Coronary artery (tissue), 2 donors: ENCODE results near the gene SMARCD2.

ENCODE experiments used
- DNase-seq: peaks from one replicate; pipeline ENCODE4 v3.0.0-alpha.2; 2017; ENCODE audit warnings: low spot score
- H3K27ac ChIP-seq, 2 donors: fragments of 200-600 bp; sonication (generic); one replicate each; pipeline ENCODE4 v1.5.1; 2016 to 2019
- H3K4me3 ChIP-seq: fragments of 200-600 bp; sonication (generic); 2 replicates; pipeline ENCODE4 v1.5.1; 2016; ENCODE audit warnings: mild to moderate bottlenecking, moderate library complexity
- TF ChIP-seq, protein P1 (sequence below): fragments of 200-600 bp; sonication (generic); IDR thresholded peaks from one replicate; pipeline ENCODE4 v1.5.1; 2019; ENCODE audit warnings: antibody characterized with exemption

The SMARCD2 gene

DNA sequence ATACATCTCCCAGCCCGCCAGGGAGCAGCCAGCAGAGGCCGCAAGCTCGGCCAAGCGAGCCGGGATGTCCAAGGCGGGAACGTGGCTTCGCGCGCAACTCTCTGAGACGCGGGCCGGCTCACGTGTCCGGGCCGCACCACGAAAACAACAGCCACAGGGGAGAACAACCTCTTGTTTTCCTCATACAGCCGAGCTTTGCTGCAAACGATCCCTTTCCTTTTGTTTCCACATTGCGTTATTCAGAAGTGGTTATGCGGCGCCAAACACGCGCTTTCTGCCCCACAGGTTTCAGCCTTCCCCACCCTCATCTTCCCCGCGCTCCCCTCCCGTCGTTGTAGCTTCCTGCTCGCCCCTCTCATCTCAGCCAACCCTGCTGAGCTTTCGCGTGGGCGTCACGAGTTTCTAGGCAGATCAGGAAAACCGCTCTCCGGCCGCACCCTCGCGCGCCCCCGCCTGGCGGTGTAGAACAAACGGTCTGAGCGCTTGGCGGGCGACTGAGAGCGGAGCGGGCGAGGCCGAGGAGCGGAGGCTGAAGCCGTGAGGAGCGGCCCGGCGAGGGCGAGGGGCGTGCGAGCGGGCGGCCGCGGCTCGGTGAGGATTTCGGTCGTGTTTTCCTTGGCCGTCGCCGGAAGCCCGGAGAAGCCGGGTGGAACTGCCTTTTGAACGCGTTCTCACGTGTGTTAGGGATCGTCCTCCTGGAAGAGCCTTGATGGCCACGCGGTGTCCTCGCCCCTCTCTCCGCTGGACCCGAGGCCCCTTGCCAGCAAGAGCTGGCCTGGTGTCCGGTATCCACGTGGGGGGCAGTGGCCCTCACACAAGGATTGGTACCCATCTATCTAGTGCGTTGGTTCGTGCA, 6.6 kb upstream of the SMARCD2 start:
- Histone ChIP-seq H3K4me3 (peak overlapping the region; percentile 67), H3K27ac (peak overlapping the region in 1 of 2 donors; percentile 68)
- DNase-seq, result peak; percentile 93
- TF ChIP-seq, protein P1, sequence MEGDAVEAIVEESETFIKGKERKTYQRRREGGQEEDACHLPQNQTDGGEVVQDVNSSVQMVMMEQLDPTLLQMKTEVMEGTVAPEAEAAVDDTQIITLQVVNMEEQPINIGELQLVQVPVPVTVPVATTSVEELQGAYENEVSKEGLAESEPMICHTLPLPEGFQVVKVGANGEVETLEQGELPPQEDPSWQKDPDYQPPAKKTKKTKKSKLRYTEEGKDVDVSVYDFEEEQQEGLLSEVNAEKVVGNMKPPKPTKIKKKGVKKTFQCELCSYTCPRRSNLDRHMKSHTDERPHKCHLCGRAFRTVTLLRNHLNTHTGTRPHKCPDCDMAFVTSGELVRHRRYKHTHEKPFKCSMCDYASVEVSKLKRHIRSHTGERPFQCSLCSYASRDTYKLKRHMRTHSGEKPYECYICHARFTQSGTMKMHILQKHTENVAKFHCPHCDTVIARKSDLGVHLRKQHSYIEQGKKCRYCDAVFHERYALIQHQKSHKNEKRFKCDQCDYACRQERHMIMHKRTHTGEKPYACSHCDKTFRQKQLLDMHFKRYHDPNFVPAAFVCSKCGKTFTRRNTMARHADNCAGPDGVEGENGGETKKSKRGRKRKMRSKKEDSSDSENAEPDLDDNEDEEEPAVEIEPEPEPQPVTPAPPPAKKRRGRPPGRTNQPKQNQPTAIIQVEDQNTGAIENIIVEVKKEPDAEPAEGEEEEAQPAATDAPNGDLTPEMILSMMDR, result peak; percentile 25

DNA sequence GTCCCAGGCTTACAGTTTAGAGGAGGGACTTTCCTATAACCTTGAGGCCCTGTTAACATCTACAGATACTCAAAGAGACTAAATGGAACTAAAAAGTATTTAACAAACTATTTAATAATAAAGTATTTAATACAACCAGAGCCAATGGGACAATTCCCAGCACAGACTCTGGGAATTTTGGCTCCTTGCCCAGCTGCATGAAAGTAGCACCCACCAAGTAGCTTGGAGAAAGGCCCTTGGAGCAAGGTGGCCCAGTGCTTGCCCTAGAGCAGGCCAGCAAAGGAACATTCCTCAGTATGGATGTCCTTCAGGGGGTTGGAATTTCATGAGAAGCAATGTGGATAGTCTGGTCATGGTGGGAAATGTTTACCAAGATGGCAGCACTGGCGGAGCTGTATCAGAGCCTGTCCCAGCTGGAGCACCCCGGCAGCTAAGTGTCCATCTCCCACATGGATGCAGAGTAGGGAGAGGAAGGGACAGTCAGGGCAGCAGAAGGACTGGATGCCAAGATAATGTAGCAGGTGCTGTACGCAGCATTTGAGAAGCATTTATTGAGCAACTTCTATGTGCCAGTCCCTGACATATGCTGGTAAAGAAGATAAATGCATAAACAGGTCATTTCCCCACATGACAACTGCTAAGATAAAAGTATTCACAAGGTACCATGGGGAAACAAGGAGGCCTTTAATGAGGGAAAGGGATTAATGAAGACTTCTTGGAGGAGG, 5.2 kb upstream of the SMARCD2 start:
- DNase-seq, result no peak
- H3K4me3 ChIP-seq, result no peak overlapping the region
- TF ChIP-seq, protein P1, result no peak
- H3K27ac ChIP-seq, result no peak overlapping the region

DNA sequence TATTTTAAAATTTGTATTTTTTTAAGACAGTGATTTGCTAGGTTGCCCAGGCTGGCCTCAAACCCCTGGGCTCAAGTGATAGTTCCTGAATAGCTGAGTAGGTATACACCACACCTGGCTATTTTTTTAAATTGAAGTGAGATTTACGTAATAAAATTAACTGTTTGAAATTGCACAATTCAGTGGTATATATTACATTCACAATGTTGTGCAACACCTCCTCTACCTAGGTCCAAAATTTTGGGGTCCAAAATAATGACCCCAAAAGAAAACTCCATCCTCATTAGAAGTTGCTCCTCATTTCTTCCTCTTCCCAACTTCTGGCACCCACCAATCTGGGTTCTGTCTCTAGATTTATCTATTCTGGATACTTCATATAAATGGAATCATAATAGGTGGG, 3.0 kb upstream of the SMARCD2 start:
- TF ChIP-seq, protein P1, result no peak
- DNase-seq, result no peak
- Histone ChIP-seq H3K4me3 (no peak overlapping the region), H3K27ac (no peak overlapping the region)

DNA sequence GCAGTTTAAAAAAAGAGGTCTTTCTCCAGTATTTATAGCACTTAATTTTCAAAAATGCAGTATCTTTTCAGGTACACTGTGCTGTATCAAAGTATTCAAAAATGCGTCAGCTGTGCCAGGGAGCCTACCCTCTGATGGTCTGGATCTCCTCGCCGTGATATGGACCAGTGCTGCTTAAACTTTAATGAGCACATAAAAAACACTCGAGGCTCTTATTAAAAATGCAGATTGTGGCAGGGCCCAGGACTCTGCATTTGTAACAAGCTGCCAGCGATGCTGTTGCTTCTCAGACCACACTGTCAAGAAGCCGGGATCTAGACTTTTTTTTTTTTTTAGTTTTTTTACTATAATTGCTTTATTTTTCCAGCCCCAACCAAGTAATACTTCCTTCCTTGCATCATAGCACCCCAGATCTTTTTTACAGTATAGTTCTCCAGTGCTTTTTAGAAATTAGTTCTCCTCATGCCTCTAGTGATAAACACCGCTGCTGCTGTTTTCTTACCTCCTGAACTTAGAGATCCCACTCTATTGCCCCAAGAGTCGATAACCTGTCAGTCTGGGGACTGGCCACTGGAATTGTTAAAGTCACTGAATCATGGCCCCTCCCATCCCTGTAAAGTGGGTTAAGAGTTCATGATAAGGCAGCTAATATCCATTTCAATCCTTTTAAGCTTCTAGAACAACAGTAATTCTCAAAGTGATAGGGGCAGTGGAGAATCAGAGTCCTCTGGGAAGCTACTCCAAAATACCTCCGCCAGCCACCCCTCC, 1.6 kb upstream of the SMARCD2 start:
- TF ChIP-seq, protein P1, result no peak
- H3K27ac ChIP-seq, result peak overlapping the region; percentile 93 to 95
- H3K4me3 ChIP-seq, result peak overlapping the region; percentile 89
- no peak for DNase-seq

DNA sequence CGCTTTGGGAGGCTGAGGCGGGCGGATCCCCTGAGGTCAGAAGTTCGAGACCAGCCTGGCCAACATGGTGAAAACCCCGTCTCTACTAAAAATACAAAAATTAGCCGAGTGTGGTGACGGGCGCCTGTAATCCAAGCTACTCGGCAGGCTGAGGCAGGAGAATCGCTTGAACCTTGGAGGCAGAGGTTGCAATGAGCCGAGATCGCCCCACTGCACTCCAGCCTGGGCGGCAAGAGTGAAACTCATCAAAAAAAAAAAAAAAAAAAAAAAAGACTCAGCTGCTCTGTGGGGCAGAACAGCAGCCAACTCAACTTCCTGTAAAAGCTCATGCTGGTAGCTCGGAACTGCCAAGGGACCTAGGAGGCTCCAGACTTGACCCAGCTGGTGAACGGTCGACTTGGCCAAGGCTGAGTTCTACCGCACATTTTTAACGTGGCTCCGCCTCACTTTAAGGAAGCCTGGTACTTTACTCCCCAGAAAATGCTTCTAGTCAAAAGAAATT, 953 bp upstream of the SMARCD2 start:
- Histone ChIP-seq H3K4me3 (peak overlapping the region; percentile 89), H3K27ac (peak overlapping the region; percentile 93 to 95)
- DNase-seq, result peak; percentile 82

DNA sequence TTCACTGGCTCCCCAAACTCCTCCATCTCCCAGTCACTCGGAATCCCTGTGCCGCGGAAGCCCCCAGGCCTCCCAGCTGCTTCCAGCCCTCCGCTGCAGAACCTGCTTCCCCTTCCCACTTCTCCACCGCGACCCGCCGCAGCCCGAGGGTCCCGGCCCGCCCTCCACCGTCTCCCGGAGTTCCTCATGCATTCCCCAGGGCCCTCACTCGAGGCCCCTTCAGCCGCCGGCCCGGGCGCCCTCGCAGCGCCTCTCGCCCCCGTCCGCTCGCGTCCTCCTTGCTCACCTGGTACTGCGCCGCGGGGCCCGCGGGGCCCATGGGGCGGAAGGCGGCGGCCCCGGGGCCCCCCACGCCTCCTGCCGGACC, 329 bp downstream of the SMARCD2 start:
- DNase-seq, result peak; percentile 84
- Histone ChIP-seq H3K4me3 (peak overlapping the region; percentile 89), H3K27ac (peak overlapping the region; percentile 93 to 95)
- TF ChIP-seq, protein P1, result no peak
